ENCODE data around the gene FHOD3. TPM values are rescaled to one million over a fixed set of nuclear protein-coding genes. Genes with fewer than 3 reads are reported as not detected.

The FHOD3 gene
- total RNA-seq, 2 donors from 2014 or later = 2.8 to 3.1 TPM

GRCh38 chr18:36350251-36350651 lies 52.7 kb downstream of the FHOD3 start:
- H3K4me3 Mint-ChIP-seq = no peak overlapping the region
- no peak overlapping the region for H3K27ac ChIP-seq (ENCODE audit: low read depth, low read length)
- WGBS, 2 experiments (ENCODE audit: insufficient coverage in 1 of 2, insufficient read length in 1 of 2) = 92 to 96% methylated on average over 3 of the region's 3 CpGs

GRCh38 chr18:36350839-36351469 lies 53.4 kb downstream of the FHOD3 start:
- TF ChIP-seq CTCF (conservative IDR thresholded peaks at IDR 0.05) = no peak
- DNase-seq = peak; percentile 54
- no peaks in the 10 kb centered on the region for H3K27me3 Mint-ChIP-seq (ENCODE audit: insufficient read depth)
- H3K27me3 ChIP-seq (ENCODE audit: control insufficient read depth, insufficient read depth, low read length, poor library complexity, severe bottlenecking) = no peaks in the 10 kb centered on the region
- peaks cover 15% of the 10 kb centered on the region for H3K4me1 Mint-ChIP-seq
- no peak overlapping the region for H3K4me3 Mint-ChIP-seq
- H3K36me3 ChIP-seq (ENCODE audit: control insufficient read depth, insufficient read depth, low read length) = no peaks in the 10 kb centered on the region
- no peaks in the 10 kb centered on the region for H3K9me3 ChIP-seq (ENCODE audit: control insufficient read depth, low read length)
- H3K27ac ChIP-seq (ENCODE audit: low read depth, low read length) = no peak overlapping the region
- H3K27ac Mint-ChIP-seq = no peak overlapping the region
- H3K36me3 Mint-ChIP-seq (ENCODE audit: low read depth) = no peaks in the 10 kb centered on the region
- no peak overlapping the region for H3K4me3 ChIP-seq (ENCODE audit: low read length)
- H3K9ac ChIP-seq (ENCODE audit: extremely low read depth, low read length, poor library complexity, severe bottlenecking) = no peak overlapping the region
- no peaks in the 10 kb centered on the region for H3K9me3 Mint-ChIP-seq
- no peaks in the 10 kb centered on the region for H3K4me1 ChIP-seq (ENCODE audit: control insufficient read depth, insufficient read depth, low read length)
- 62 to 69% methylated on average over 4 to 9 of the region's 9 CpGs for WGBS, 2 experiments (ENCODE audit: insufficient coverage in 1 of 2, insufficient read length in 1 of 2)

More at GRCh38 chr18:36350251-36350651, 52.7 kb downstream of the FHOD3 start:
- H3K27me3 Mint-ChIP-seq (ENCODE audit: insufficient read depth) = no peaks in the 10 kb centered on the region
- H3K27ac Mint-ChIP-seq = no peak overlapping the region
- no peak for TF ChIP-seq CTCF (conservative IDR thresholded peaks at IDR 0.05)
- H3K9me3 Mint-ChIP-seq = no peaks in the 10 kb centered on the region
- no peaks in the 10 kb centered on the region for H3K27me3 ChIP-seq (ENCODE audit: control insufficient read depth, insufficient read depth, low read length, poor library complexity, severe bottlenecking)
- H3K9ac ChIP-seq (ENCODE audit: extremely low read depth, low read length, poor library complexity, severe bottlenecking) = no peak overlapping the region
- no peaks in the 10 kb centered on the region for H3K36me3 Mint-ChIP-seq (ENCODE audit: low read depth)
- no peak overlapping the region for H3K4me3 ChIP-seq (ENCODE audit: low read length)
- H3K4me1 Mint-ChIP-seq = peaks cover 15% of the 10 kb centered on the region
- DNase-seq = no peak
- H3K36me3 ChIP-seq (ENCODE audit: control insufficient read depth, insufficient read depth, low read length) = no peaks in the 10 kb centered on the region
- H3K9me3 ChIP-seq (ENCODE audit: control insufficient read depth, low read length) = no peaks in the 10 kb centered on the region
- H3K4me1 ChIP-seq (ENCODE audit: control insufficient read depth, insufficient read depth, low read length) = no peaks in the 10 kb centered on the region

GRCh38 chr18:36352384-36352783 lies 54.9 kb downstream of the FHOD3 start:
- Mint-ChIP-seq H3K27me3 (ENCODE audit: insufficient read depth) (no peaks in the 10 kb centered on the region), H3K4me1 (peaks cover 15% of the 10 kb centered on the region), H3K27ac (no peak overlapping the region), H3K36me3 (ENCODE audit: low read depth) (no peaks in the 10 kb centered on the region), H3K4me3 (no peak overlapping the region), H3K9me3 (no peaks in the 10 kb centered on the region)
- no peak for DNase-seq
- H3K9ac ChIP-seq (ENCODE audit: extremely low read depth, low read length, poor library complexity, severe bottlenecking) = no peak overlapping the region
- H3K36me3 ChIP-seq (ENCODE audit: control insufficient read depth, insufficient read depth, low read length) = no peaks in the 10 kb centered on the region
- no peak overlapping the region for H3K27ac ChIP-seq (ENCODE audit: low read depth, low read length)
- 95 to 100% methylated on average over 2 to 3 of the region's 3 CpGs for WGBS, 2 experiments (ENCODE audit: insufficient coverage in 1 of 2, insufficient read length in 1 of 2)
- H3K9me3 ChIP-seq (ENCODE audit: control insufficient read depth, low read length) = no peaks in the 10 kb centered on the region
- TF ChIP-seq CTCF (conservative IDR thresholded peaks at IDR 0.05) = no peak
- H3K4me3 ChIP-seq (ENCODE audit: low read length) = no peak overlapping the region
- H3K27me3 ChIP-seq (ENCODE audit: control insufficient read depth, insufficient read depth, low read length, poor library complexity, severe bottlenecking) = no peaks in the 10 kb centered on the region
- no peaks in the 10 kb centered on the region for H3K4me1 ChIP-seq (ENCODE audit: control insufficient read depth, insufficient read depth, low read length)
